Bronchial epithelial cell (primary cell): ENCODE results near the gene LRIG1. TPM values are rescaled to one million over a fixed set of nuclear protein-coding genes. Genes with fewer than 3 reads are reported as not detected.

Experiments
- DNase-seq: peaks from one replicate; pipeline ENCODE4 v3.0.0-alpha.2; 2010; ENCODE audit warnings: low read depth
- FAIRE-seq: peaks from 2 replicates; lab custom pipeline; 2011; peaks lifted over from hg19 to GRCh38; lab: Jason Lieb, UNC
- H3K27me3 ChIP-seq: 2 replicates; pipeline ENCODE4 v1.5.1; 2011; ENCODE audit warnings: low read length; ENCODE audit not compliant: control insufficient read depth, insufficient read depth
- H3K36me3 ChIP-seq: 2 replicates; pipeline ENCODE4 v1.5.1; 2011; ENCODE audit warnings: low read length; ENCODE audit not compliant: control insufficient read depth, insufficient read depth
- H3K4me3 ChIP-seq: 2 replicates; pipeline ENCODE4 v1.5.1; 2011; ENCODE audit warnings: mild to moderate bottlenecking, low read depth, low read length, control low read depth
- CTCF ChIP-seq: IDR thresholded peaks from 2 replicates; pipeline ENCODE4 v1.5.1; 2011; ENCODE audit warnings: mild to moderate bottlenecking, moderate library complexity, low read length, control low read depth, inconsistent platforms; ENCODE audit not compliant: insufficient read depth, severe bottlenecking
- total RNA-seq: library from RNA; depleted of rRNA; stranded (reverse); fragments of >200 nt; gene quantifications from 2 replicates; pipeline ENCODE4 v1.2.1, GENCODE V29; 2014

Gene LRIG1
- total RNA-seq, 1 donor from 2014 or later = 11.6 TPM

- TF ChIP-seq CTCF = no peak
- no peak for DNase-seq
- FAIRE-seq = no peak
- H3K27me3 ChIP-seq = no peaks in the 10 kb centered on the region
- H3K4me3 ChIP-seq = no peak overlapping the region
- no peaks in the 10 kb centered on the region for H3K36me3 ChIP-seq
Measured at GRCh38 chr3:66363148-66363547, 137.7 kb downstream of the LRIG1 start.

GRCh38 chr3:66362541-66362941 lies 138.3 kb downstream of the LRIG1 start:
- no peaks in the 10 kb centered on the region for H3K36me3 ChIP-seq
- no peaks in the 10 kb centered on the region for H3K27me3 ChIP-seq
- DNase-seq (no peak), FAIRE-seq (no peak)
- no peak overlapping the region for H3K4me3 ChIP-seq
- no peak for TF ChIP-seq CTCF

GRCh38 chr3:66361356-66361755 lies 139.5 kb downstream of the LRIG1 start:
- TF ChIP-seq CTCF = no peak
- H3K36me3 ChIP-seq = no peaks in the 10 kb centered on the region

GRCh38 chr3:66355997-66356396 lies 144.8 kb downstream of the LRIG1 start:
- H3K36me3 ChIP-seq = no peaks in the 10 kb centered on the region
- no peak for FAIRE-seq
- H3K27me3 ChIP-seq = no peaks in the 10 kb centered on the region
- no peak overlapping the region for H3K4me3 ChIP-seq
- no peak for TF ChIP-seq CTCF
- DNase-seq = no peak

More at GRCh38 chr3:66361356-66361755, 139.5 kb downstream of the LRIG1 start:
- DNase-seq (no peak), FAIRE-seq (no peak)
- Histone ChIP-seq H3K4me3 (no peak overlapping the region), H3K27me3 (no peaks in the 10 kb centered on the region)

GRCh38 chr3:66355394-66355793 lies 145.4 kb downstream of the LRIG1 start:
- Histone ChIP-seq H3K4me3 (no peak overlapping the region), H3K36me3 (no peaks in the 10 kb centered on the region), H3K27me3 (no peaks in the 10 kb centered on the region)
- DNase-seq (no peak), FAIRE-seq (no peak)
- TF ChIP-seq CTCF = no peak

- Histone ChIP-seq H3K4me3 (no peak overlapping the region), H3K36me3 (no peaks in the 10 kb centered on the region), H3K27me3 (no peaks in the 10 kb centered on the region)
- no peak for TF ChIP-seq CTCF
- DNase-seq (no peak), FAIRE-seq (no peak)
Measured at GRCh38 chr3:66354001-66354400, 146.8 kb downstream of the LRIG1 start.
